ENCODE data around the gene TLK1.
A peak's percentile ranks its signal among the peaks of the same experiment; 100 is the strongest.
"Not testable (repeated sequence)": the region's sequence is repeated elsewhere in the genome, so short reads cannot be mapped to it uniquely, and the experiment has no call there.

Gene TLK1

DNA sequence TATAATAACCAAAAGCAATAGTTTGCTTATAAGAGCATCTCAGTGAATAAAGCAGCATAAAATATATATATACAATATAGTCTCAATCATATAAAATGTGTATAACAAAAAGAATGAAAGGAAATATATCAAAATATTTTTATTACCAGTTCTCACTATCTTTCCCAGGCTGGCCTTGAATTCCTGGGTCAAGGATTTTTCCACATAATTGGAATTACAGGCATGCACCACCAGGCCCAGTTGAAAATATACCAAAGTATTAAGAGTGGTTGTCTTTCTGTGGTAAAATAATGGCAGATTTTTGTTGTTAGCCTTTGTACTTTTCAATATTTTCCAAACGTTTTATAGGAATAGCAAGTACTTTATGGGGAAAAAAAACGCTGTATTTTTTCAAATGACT, 8.6 kb upstream of the TLK1 start:
- DNase-seq = no peak

DNA sequence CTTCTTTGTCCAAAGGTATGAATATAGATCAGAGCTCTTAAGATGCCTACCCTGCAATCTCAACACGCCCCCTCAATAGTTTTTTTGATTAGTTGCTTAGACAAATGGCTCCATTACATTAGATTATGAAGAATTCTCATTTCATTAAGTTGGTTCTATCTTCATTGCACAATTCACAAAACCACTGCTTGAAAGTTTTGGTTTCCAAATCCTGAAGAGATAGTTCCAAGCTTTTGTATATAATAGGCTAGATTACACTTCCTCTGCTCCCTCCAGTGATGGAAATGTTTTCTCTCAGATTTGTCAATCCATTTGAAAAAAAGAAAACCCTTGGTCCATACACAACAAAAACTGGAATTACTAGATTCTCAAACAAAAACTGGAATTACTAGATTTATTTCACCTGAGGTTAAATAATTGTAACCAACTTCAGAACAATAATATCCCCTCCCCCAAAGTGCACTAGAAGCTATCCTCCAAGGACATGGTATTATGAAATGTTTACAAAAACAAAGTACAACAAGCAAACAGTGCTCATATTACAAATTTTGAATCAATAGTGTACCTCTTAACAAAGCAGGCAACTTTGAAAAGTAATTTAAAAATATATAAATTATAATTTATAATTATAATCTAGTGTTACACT, 6.8 kb upstream of the TLK1 start:
- no peak for DNase-seq

DNA sequence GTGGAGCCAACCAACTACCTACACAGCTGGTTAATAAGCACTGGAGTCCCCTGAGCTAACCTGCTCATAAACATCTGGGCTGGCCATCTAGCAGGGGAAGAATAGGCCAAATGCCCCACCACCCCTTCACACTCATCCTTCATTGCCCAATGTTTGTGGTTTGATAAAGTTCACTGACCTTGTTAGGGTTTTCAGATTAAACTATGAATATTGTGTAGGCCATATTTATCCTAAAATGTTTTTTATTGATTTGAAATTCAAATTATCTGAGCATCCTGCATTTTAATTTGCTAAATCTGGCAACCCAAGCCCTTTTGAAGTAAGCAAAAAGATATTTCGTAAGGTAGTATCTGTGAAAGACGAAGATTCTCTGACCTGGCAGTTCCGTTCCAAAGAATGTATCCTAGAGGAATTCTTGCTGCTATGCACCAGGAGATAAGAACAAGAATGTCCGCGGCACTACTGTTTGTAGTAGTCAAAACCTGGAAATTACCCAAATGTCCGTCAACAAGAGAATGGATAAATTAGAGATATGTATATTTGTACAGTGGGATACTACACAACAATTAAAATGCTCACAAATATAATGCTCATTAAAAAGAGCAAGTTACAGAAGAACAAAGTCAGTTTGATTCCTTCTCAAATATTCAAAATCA, 5.8 kb upstream of the TLK1 start:
- no peak for DNase-seq

DNA sequence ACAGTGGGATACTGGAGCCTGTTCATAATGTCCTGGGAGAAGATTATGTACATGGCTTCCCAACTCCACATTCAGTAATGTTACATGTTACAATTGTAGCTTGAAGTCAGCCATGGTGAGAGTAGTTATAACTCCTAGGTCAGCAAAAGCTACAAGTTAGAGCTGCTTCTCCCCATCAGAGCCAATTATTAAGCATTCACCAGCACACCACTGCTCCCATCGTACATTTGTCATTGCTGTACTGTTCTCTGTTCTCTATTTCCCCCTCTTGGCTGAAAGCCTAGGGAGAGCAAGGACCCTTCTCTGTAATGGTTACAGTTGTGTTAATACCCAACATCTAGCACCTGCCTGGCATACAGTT, 5.3 kb upstream of the TLK1 start:
- no peak for DNase-seq

DNA sequence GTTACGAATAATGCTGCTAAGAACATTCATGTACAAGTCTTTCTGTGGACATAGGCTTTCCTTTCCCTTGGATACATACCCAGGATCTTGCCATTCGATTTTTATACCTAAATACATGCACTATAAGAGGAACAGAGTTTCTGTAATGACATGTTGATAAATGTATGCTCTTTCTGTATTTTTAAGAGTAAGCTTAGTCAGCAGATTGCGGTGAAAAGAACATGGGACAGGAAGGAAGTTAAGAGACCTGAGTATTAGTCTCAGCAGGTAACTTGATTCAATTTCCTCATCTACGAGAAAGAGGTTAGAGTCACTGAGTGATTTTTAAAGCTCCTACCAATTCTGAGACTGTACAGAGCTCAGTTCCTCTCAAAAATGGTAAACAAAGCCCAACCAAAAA, 2.6 kb upstream of the TLK1 start:
- DNase-seq = no peak

DNA sequence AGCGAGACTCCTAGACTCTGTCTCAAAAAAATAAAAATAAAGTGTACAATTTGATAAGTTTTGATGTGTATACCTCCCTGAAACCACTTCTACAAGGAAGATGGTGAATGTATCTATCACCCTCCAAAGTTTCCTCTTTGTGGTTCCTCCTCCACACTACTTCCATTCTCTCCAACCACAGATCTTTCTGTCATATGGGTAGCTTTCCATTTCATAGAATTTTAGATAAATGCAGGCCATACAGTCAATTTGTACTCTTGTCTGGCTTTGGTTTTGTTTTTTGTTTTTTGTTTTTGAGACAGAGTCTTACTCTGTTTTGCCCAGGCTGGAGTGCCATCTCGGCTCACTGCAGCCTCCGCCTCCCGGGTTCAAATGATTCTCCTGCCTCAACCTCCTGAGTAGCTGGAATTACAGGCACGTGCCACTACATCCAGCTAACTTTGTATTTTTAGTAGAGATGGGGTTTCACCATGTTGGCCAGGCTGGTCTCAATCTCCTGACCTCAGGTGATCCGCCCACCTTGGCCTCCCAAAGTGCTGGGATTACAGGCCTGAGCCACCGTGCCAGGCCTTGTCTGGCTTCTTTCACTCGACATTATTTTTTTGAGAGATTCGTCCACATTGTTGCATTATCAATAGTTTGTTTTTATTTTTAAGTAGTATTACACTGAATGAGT, 2.0 kb upstream of the TLK1 start:
- not testable (repeated sequence) for DNase-seq

DNA sequence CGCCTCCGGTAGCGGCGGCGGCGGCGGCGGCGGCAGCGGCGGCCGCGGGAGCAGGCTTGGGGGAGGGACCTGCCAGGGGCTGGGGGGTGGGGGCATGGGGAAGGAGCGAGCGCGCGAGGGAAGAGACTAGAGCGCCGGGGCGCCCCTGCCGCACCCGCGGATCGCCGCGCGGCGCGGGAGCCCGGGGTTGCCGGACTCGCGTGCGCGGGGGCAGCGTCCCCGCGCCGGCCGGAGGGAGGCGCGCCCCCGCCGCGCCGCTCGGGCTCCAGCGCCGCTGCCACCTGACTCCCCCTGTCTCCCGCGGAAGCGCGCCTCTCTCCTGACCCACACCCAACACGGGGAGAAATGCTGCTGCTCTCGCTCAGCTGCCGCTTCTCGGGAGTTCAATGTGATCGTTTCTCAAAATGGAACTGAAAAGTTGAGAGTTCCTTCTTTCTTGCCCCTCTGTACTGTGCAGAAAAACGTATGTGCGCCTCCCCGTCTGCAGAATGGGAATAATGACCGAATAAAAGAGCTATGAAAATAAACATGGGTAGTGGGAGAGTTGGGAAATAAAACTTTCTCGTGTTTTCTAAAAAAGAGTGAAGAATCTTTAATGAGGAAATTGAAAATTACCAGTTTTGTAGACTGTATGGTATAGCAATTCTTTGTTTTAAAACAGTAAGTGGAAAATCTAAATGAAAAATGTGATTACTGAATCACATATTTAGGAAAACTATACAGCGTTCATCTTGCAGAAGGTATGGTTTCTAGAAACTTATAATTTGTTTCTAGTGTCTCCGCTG, 455 bp upstream of the TLK1 start:
- peak; percentile 58 for DNase-seq

DNA sequence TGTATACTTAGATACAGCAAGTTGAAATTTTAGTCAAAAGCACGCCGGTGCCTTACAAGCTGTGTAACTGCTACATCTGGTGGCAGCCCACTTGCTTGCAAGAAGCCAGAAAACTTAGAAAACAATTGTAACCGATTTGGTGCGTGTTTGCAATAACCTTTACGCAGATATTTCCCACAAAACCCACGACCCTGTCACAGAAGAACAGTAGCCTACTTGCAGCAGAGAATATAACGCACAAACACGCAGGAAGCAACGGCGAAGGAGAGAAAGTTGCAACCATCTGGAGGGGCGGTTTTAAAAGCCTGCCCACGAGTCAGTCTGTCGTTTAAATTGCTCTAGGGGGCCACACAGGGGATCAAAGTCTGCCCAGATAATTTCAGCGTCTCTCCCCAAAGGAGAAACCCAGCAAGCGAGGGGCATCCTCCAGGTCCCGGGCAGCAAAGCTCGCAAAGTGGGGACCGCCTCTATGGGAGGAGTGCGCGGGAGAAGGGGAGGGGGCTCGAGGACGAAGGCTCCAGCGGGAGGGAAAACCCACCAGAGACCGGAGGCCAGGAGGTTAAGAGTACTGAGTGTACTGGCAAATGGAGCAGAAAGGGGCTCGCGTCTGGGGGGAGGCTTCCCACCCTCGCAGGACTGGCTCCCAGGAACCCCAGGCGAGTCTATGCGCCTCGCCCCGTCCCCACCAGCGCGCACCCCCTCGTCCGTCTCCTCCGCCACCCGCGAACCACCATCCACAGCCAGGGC, 1.1 kb downstream of the TLK1 start:
- DNase-seq = peak; percentile 35

DNA sequence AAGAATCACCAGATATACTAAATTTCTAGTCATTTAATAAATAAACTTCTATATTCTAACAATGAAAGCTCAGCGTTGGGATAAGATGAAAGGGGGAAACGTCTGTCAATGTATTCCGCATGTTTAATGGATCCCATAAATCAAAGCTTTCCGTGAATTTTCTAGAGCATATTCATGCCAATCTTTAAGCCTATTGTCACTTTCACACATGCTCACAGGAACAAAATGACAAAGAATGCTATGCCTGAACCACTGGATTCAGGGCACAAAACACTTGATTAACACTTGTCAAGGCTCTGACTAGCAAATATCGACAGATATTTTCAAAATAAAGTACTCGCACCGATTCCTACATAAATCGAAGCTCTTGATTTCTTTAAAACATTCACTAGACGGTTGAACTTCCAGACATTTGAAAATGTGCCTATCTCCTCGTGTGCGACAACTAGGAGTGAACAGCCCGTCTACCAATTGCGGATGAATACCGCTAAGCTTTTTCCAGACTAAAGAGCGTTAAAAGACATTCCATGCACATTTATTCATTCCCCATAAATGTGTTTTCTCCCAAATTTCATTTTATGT, 1.8 kb downstream of the TLK1 start:
- DNase-seq = no peak

DNA sequence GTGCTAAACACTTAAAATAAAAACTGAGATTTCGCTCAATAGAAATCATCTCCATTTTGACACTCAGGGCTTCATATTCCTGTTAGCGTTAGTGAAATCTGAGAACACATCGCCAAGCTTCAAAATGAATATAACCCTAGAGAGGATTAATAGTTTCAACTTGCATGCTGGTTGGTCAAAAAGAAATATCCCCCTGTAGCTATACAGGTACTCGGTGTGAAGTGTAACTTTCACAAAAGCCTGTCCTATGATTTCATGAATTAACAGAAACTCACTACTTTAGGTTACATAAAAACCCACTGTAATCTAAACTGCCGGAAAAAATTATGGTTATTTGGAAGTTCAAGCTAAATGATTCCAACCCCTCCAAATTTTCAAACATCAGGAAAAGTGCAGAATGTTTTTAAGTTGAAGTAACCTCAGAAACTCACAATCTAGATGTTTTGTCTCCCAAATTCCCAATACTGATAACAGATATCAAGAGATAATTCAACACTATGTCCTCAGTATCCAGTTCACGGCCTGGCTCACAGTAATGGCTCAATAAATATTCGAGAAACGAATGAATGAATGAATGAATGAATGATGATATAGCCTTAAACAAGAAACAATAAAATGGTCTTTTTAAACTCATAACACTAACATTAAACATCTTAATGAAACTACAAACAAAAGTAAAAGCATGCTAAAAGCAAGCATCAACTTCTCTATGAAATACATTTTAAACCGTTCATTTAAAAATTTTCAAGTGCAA, 2.5 kb downstream of the TLK1 start:
- no peak for DNase-seq

DNA sequence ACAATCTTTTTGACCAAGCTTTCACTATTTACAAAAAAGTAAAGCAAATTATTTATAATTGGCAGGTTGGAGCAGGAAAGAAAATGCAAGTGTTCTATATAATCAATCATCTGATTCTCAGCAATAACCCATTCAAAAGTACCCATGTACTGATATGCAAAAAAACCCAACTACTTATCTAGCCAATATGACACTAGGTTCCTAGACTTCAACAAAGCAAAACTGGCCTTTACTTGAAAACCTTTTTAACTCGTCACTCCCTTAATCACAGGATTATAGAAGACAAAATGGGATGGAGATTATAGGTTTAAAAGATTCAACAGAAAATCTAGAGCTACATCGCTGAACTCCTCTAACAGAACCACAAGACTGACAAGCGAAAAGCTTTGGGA, 3.6 kb downstream of the TLK1 start:
- DNase-seq = no peak

DNA sequence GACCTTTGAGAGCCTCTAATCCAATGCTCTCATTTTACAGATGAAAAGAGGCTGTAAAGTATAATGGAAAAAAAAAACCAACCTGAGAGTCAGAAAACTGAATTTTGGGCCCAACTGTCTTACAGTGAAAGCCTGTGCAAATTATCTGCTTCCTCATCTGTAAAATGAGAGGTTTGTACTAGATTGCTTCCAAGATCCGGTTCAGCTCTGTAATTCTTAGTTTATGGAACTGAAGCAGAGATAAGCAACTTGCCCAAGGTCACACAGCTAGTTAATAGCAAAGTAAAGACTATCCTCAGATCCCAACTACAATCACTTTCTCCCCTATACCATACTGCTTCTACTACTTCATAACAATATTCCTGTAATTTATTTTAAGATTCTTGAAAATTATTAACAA, 6.3 kb downstream of the TLK1 start:
- no peak for DNase-seq

DNA sequence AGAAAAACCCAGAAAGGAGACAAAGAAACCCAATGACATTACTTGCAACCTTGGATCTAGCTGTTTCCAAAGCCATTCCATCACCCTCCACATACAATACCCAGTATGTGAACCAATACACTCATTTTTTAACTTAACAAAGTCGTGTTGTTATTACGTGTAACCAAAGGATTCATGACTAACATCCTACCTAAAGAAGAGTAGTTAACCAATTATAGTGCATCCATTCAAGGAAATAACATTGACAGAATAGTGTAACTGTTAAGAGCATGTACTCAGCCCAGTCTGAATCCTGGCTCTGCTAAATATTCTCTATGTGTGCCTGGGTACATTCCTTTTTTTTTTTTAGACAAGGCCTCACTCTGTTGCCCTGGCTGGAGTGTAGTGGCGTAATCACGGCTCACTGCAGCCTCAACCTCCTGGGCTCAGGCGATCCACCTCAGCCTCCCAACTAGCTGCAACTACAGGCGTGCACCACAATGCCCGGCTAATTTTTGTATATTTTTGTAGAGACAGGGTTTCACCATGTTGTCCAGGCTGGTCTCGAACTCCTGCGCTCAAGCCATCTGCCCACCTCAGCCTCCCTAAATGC, 9.9 kb downstream of the TLK1 start:
- DNase-seq = no peak

DNA sequence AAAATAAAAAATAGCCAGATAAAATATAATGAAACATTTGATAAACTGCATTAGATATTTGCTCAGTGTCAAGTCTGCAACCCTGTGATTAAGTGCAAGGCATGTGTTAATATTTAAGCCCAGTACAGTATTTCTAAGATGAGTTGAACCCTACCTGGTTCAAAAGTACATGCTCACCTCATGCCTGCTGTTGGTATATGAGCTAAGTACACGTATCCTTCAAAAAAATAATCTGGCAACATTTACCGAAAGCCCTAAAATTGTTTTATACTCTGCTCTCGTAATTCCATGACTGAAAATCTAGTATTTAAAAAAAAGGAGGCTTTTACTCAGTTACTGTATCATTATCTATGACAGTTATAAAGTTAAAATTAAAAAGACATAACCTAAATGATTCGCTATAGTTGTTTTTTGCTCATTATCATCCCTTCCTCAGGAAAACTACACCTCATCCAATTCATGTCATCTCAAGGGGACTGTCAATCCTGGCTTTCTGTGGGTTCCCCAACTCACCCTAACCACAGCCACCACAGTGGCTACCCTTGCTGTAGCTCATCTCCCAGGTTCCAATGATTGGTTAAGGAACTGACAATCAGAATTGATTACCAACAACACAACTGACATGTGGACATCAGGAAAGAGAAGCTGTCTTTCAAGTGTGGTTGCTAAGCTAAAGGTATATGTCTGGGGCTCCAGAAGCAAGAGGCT, 10.6 kb downstream of the TLK1 start:
- DNase-seq = no peak

DNA sequence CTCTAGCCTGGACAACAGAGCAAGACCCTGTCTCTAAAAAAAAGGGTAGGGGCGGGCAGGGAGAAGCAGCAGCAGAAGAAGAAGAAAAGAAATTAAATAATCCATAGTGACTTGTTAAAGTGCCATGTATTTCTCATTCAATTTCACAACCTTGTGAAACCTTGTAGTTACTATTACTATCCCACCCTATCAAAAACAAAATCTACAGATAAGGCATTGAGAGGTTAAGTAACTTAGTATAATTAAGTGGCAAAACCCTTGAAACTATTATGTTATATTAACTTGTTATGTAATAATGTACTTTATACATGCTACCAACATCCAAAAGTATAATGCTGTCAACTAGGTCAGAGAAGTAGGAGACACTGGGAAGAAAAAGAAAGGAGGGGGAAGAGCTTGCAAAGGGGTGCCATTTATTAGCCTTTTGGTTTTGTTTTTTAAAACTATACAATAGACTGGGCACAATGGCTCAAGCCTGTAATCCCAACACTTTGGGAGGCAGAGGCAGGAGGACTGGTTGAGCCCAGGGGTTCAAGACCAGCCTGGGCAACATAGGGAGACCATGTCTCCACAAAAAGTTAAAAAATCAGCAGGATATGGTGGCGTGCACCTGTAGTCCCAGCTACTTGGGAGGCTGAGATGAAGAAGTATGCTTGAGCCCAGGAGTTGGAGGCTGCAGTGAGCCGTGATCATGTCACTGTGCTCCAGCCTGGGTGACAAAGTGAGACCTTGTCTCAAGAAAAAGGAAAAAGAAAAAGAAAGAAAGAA, 11.3 kb downstream of the TLK1 start:
- DNase-seq = no peak

DNA sequence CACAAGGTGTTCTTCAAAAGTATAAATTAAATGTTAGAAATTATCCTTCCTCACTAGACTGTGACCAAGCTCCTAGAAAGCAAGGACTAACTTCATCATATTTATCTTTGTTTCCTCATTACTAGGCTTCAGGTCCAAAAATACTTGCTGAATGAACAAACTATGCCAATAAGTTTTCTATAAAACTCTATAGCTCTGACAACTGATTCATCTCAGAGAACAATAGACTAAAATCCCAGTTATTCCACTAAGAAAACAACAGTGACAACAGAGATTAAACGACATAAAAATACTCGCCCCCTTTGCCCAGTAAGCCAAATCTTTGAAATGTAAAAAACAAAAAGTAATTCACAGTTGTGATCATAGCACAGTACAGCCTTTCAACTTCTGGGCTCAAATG, 13.6 kb downstream of the TLK1 start:
- DNase-seq = no peak

DNA sequence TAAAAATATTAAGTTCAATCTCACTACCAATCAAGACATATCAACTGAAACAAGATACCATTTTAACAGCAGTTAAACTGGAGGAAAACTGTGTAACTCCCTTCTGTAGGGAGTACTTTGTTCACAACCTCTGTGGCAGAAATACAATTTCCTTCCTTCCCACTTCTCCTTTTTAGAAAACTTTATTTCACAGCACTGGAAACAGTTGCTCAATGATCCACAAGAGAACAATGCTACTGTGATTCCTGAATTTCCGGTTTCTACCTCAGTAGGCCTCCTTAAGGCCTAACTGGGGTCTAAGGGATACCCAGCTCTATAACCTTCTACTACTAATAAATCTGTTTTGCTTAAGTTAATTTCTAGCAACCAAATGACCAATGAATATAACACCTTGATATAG, 14.1 kb downstream of the TLK1 start:
- no peak for DNase-seq

DNA sequence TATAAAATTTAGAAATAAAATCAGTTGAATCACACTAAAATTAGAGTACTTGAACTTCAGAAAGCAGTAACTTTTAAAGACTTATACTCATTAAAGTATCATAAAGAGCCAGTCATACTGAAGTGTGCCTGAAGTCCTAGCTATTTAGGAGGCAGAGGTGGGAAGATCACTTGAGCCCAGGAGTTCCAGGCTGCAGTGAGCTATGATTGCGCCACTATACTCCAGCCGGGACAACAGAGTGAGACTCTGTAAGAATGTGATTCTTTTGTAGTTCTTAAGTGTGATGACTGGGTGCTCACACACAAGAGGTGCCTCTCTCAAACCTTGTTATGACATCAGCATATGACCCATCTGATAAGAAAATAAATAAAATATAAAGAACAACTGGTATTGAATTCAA, 14.6 kb downstream of the TLK1 start:
- DNase-seq = no peak

DNA sequence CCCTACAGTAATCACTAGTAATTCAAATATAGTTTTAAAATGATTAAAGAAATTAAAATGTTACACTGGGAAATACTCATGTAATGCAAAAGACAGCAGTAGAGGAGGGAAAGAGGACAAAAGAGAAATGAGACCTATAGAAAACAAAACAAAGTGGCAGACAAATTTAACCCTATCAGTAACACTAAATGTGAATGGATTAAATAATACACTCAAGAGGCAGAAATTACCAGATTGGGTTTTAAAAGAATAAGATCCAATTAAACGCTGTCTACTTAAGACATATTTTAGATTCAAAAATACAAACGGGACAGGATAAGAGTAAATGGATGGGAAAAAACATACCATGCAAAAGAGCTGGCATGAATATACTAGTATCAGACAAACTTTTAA, 17.0 kb downstream of the TLK1 start:
- no peak for DNase-seq

DNA sequence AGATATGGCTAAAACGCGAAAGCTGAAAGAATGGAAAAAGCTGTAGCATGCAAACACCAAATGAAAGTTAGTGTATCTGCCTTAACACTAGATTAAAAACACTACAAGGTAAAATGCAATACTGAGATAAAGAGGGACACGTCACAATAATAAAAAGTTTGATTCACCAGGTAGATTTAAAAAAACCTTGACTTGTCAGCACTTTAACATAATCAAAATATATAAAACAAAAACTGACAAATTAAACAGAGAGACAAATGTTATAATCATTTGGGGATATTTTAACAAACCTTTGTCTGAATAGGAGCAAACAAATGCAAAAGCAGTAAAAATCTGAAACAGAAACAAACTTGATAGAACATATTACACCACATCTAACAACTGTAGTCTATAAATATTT, 18.3 kb downstream of the TLK1 start:
- DNase-seq = no peak

Measured in activated CD8-positive, alpha-beta memory T cell treated with anti-CD3 and anti-CD28 coated beads, Interleukin-2, amount 50 U/mL, for 4 hours (primary cell).